ENCODE results near the gene LIFR.

The LIFR gene

GRCh38 chr5:38462976-38463633 is 93.3 kb downstream of the LIFR start:
- DNase-seq: peak; percentile 47

- DNase-seq: no peak
These were observed 98.3 kb downstream of the LIFR start for GRCh38 chr5:38458174-38458573.

DNA sequence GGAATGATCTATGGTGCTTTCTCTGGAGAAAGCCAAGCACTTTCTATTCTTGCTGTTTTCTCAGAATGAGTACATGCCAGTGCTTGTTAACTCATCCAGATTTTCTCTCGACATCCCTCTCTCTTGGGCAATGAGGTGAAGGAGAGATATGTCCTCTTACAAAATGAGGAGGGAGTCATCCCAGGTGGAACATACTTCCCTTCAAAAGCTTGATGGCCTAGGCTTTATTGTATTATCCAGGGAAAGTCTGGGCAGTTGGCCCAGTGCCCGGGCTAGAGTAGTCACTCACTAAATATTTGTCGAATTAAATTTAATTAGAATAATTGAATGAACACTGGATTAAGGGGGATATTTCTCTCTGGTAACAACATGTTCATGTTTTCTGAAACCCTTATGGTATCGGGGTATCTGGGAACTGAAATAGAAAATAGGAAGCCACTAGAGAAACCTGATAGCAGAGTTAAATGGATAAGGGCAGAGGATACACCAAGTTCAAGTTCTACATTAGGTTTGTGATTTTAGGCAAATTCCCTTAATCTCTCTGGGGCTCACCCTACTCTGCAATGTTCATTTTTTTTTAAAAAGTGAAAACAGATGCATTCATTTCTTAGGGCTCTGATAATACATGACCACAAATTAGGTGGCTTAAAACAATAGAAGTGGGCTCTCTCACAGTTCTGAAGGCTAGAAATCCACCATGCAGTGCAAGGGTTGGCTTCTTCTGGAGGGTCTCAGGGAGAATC is 99.6 kb downstream of the LIFR start:
- DNase-seq: no peak

GRCh38 chr5:38455796-38456330 is 100.6 kb downstream of the LIFR start:
- peak; percentile 35 for DNase-seq

GRCh38 chr5:38453921-38454320 is 102.5 kb downstream of the LIFR start:
- DNase-seq: no peak

DNA sequence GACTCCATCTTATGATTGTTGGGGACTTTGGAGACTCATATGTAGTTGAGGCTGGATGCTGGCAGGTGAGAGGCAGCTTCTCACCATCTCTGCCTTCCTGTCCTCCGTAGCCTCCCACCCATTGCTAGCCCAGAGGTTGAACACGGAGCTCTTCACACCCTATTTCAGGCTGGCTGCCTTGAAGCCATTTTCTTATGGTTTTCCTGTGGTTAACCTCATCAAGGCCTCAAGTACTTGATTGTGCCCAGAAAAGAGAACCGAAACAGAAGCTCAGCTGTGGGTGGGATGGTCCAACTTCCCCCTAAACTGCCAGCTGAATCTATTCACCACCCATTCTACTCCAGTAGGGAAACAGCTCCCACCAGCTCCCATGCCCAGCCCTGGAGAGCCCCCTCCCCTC is 102.9 kb downstream of the LIFR start:
- no peak for DNase-seq

- no peak for DNase-seq
These were observed 104.2 kb downstream of the LIFR start for GRCh38 chr5:38452201-38452600.

DNA sequence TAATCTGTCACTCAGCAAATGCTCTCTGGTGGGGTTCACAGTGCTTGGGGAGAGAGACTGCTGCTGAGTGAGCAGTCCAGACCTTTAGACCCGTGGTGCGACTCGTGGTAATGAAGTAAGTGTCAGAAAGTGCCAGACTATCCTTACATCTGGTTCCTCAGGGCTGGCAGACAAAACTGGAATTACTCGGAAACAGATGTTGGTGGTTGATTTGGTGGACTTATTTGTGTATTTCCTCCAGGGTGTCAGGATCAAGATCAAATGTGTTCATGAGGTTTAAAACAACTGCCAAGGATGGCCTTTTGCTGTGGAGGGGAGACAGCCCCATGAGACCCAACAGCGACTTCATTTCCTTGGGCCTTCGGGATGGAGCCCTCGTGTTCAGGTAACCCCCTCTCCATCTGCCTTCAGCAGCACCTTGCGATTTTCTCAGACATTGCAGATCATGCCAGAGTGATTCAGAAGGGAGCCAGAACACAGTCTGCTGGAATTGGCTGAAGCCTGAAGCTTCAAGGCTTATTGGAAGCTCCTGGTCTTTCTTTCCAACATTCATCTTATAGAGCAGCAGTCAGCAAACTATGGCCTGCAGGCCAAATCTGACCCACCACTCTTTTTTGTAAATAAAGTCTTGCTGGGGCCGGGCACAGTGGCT is 105.2 kb downstream of the LIFR start:
- DNase-seq: no peak

GRCh38 chr5:38450627-38451026 is 105.8 kb downstream of the LIFR start:
- DNase-seq: no peak

GRCh38 chr5:38448568-38449350 is 107.7 kb downstream of the LIFR start:
- DNase-seq: no peak

GRCh38 chr5:38447786-38448185 is 108.7 kb downstream of the LIFR start:
- no peak for DNase-seq

- no peak for DNase-seq
These were observed 109.4 kb downstream of the LIFR start for GRCh38 chr5:38447056-38447455.

- no peak for DNase-seq
These were observed 110.4 kb downstream of the LIFR start for GRCh38 chr5:38446029-38446522.

- DNase-seq: no peak
These were observed 110.9 kb downstream of the LIFR start for GRCh38 chr5:38445374-38446028.

DNA sequence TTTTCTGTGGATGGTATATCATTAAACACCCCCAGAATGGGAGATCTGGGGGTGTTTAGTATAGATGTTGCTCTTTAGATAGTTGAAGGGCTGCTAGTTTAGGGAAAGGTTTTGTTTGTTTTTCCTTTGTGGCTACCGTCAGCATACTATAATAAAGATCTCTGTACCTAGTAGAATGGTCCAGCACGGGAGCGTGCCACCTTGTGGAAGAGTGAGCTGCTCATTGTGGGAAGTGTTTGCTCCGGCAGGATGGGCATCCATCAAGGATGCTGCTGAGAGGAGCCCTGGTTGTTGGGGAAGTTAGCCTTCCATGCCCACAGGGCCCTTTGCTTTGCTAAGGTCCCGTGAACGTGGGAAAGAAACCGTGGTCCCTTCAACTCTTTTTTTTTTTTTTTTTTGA is 113.1 kb downstream of the LIFR start:
- no peak for DNase-seq

DNA sequence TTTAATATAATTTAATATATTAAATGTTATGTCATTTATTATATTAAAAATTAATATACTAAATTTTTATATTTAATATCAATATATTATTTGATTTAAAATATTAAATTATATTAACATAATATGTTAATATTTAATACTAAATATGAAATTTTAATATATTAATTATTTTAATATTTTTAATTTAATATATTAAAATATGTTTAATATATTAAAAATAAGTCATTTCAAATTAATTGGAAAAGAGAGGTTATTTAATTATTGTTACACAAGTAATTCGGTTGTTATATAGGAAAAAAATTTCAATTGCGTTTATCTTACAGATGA is 114.2 kb downstream of the LIFR start:
- DNase-seq: no peak

GRCh38 chr5:38441453-38442246 is 114.8 kb downstream of the LIFR start:
- DNase-seq: peak; percentile 93

DNA sequence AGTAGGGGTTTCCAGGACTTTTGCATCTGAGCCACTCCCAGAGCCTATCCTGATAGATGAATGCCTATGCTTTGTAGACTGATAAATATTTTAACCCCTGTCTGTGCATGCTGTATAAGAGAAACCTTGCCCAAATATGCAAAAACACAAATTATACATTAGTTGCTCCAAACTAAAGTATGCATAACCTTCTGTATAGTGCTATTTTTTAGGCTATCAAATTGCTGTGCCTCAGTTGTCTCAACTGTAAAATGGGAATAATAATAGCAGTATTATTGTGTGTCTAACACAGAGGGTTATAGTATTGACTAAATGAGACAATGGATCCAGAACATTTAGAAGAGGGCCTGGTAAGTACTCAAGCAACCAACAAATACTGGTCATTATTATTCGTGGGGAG is 117.7 kb downstream of the LIFR start:
- no peak for DNase-seq

DNA sequence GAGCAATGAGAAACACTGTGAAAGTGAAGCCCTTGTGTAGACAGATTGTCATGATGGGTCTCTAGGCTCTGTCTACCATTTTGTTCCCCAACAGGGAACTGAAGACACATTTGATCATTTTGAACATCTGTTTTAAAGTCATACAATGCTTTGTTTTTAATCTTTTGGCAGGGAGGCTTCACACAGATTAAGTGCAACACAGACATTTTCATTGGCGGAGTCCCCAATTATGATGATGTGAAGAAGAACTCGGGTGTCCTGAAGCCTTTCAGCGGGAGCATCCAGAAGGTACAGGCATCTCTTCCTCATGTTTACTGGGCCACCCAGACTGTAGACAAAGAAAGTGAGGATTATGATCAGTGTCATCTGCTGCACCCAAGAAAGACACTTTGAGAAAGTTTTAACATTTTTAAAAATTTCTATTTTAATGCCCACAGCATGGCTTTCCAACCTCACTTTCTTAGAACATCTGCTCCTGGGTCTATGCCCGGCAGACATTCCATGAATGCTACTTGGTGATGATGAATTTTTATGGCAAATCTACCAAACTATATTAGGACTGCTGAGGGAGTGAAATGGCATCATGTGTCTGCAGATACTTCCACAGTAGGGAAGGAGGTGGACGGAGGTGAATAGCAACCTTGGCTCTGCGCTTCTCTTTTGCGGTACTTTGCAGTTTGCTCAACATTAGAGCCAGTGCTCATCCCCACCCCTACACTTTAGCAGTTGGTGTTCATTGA is 121.3 kb downstream of the LIFR start:
- no peak for DNase-seq

DNA sequence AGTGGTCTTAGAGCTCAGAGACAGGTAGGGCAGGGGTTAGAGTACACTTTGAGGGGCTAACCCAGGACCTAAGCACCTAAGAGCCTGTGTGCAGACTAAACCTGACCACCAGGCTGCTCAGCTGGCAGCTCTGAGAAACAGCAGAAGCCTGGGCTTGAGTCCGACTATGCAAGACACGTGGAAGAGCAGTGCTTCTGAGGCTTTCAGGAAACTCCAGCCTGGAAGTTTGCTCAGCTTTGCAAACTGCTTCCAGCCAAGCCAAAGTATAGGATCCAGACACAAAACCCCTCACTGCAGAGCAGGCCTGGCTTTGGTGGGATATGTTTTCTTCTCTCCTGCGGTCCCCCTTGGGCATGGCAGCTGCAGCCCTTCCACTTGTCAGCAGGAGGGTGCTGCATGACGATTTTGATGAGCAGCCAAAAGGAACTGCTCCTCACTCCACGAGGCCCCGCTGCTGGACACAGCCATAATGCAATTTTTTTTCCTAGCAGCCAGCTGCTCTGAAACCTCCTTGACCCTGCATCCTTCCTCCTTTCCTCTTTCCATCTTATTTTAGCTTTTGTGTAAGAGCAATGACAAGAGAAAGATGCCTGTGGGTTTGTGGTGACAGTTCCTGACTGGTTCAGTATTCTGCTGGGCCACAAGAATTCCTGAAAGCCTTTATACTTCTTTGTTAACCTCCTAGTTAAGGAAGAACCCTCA is 123.1 kb downstream of the LIFR start:
- DNase-seq: no peak
